ENCODE data around the gene PLEKHA1. TPM values are rescaled to one million over a fixed set of nuclear protein-coding genes. Genes with fewer than 3 reads are reported as not detected.

PLEKHA1 gene
- total and polyA plus RNA-seq, 2 experiments from 2014 or later = 25.8 to 36.6 TPM

DNA sequence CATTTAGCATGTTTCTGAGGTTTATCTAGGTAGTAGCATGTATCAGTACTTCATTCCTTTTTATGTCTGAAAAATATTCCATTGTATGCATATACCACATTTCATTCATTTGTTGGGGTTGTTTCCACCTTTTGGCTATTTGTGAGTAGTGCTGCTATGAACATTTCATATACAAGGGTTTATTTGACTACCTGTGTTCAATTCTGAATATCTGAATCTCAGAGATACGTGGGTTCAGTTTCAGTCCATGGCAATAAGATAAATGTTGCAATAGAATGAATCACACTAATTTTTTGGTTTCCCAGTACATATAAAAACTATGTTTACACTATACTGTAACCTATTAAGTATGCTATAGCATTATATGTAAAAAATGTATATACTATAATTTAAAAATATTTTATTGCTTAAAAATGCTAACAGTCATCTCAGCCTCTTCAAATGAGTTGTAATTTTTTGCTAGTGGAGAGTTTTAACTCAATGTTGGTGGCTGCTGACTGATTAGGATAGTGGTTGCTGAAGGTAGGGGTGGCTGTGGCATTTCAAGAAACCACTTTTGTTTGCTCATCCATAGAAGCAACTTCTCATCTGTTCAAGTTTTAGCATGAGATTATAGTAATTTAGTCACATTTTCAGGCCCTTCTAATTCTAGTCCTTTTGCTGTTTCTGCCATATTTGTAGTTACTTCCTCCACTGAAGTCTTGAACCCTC, 13.9 kb downstream of the PLEKHA1 start:
- Mint-ChIP-seq H3K4me1 (peaks cover 2% of the 10 kb centered on the region; the same call in 2 of the 3 replicates), H3K9me3 (no peaks in the 10 kb centered on the region)

GRCh38 chr10:122390271-122390670, 15.8 kb downstream of the PLEKHA1 start:
- DNase-seq (ENCODE audit: low spot score) = no peak
- Histone ChIP-seq H3F3A (replicated peaks; ENCODE audit: low read depth) (no peaks in the 10 kb centered on the region), H3K36me3 (ENCODE audit: insufficient read depth) (no peaks in the 10 kb centered on the region; the same call in 1 of the 2 replicates), H3K9me2 (ENCODE audit: insufficient read depth) (no peaks in the 10 kb centered on the region), H3K79me2 (replicated peaks; ENCODE audit: insufficient read depth) (peaks cover 72% of the 10 kb centered on the region), H3K4me3 (no peak overlapping the region), H3K4me1 (ENCODE audit: insufficient read depth) (no peaks in the 10 kb centered on the region), H3K27ac (ENCODE audit: low read depth) (no peak overlapping the region), H4K20me1 (replicated peaks; ENCODE audit: insufficient read depth) (no peaks in the 10 kb centered on the region), H3K27me3 (ENCODE audit: insufficient read depth) (no peaks in the 10 kb centered on the region), H2AFZ (no peak overlapping the region), H3K4me2 (no peak overlapping the region)
- Mint-ChIP-seq H3K36me3 (ENCODE audit: low read depth) (peaks cover 11% of the 10 kb centered on the region; the same call in 2 of the 3 replicates), H3K9me3 (no peaks in the 10 kb centered on the region), H3K4me3 (no peak overlapping the region), H3K27ac (no peak overlapping the region), H3K4me1 (peaks cover 2% of the 10 kb centered on the region; the same call in 2 of the 3 replicates), H3K27me3 (ENCODE audit: insufficient read depth, low read depth, poor library complexity) (no peaks in the 10 kb centered on the region)
- TF ChIP-seq JUNB (IDR thresholded peaks at IDR 0.05; ENCODE audit: unreplicated experiment) (no peak), ZNF462 (CRISPR knock-in tag; IDR thresholded peaks at IDR 0.05) (no peak), ZNF331 (CRISPR knock-in tag; IDR thresholded peaks at IDR 0.05; ENCODE audit: low read depth) (no peak)
- no peak for ATAC-seq

More for the DNA sequence above, 13.9 kb downstream of the PLEKHA1 start:
- H4K20me1 ChIP-seq (replicated peaks; ENCODE audit: insufficient read depth) = no peaks in the 10 kb centered on the region; the same call in 1 of the 2 replicates
- H3K4me1 ChIP-seq (ENCODE audit: insufficient read depth) = no peaks in the 10 kb centered on the region
- H3F3A ChIP-seq (replicated peaks; ENCODE audit: low read depth) = no peaks in the 10 kb centered on the region
- peaks cover 6% of the 10 kb centered on the region; the same call in 2 of the 3 replicates for H3K36me3 Mint-ChIP-seq (ENCODE audit: low read depth)
- no peak overlapping the region for H3K4me2 ChIP-seq
- H3K27ac ChIP-seq (ENCODE audit: low read depth) = no peak overlapping the region
- no peak overlapping the region for H2AFZ ChIP-seq
- H3K27me3 ChIP-seq (ENCODE audit: insufficient read depth) = no peaks in the 10 kb centered on the region
- H3K4me3 Mint-ChIP-seq = no peak overlapping the region
- DNase-seq (ENCODE audit: low spot score) (no peak), ATAC-seq (no peak)
- H3K36me3 ChIP-seq (ENCODE audit: insufficient read depth) = no peaks in the 10 kb centered on the region
- H3K27me3 Mint-ChIP-seq (ENCODE audit: insufficient read depth, low read depth, poor library complexity) = no peaks in the 10 kb centered on the region
- H3K9me2 ChIP-seq (ENCODE audit: insufficient read depth) = no peaks in the 10 kb centered on the region
- TF ChIP-seq EZH2phosphoT487 (IDR thresholded peaks at IDR 0.05; ENCODE audit: unreplicated experiment) = no peak
- TF ChIP-seq ZNF114 (CRISPR knock-in tag; IDR thresholded peaks at IDR 0.05) = no peak
- TF ChIP-seq, protein P1, sequence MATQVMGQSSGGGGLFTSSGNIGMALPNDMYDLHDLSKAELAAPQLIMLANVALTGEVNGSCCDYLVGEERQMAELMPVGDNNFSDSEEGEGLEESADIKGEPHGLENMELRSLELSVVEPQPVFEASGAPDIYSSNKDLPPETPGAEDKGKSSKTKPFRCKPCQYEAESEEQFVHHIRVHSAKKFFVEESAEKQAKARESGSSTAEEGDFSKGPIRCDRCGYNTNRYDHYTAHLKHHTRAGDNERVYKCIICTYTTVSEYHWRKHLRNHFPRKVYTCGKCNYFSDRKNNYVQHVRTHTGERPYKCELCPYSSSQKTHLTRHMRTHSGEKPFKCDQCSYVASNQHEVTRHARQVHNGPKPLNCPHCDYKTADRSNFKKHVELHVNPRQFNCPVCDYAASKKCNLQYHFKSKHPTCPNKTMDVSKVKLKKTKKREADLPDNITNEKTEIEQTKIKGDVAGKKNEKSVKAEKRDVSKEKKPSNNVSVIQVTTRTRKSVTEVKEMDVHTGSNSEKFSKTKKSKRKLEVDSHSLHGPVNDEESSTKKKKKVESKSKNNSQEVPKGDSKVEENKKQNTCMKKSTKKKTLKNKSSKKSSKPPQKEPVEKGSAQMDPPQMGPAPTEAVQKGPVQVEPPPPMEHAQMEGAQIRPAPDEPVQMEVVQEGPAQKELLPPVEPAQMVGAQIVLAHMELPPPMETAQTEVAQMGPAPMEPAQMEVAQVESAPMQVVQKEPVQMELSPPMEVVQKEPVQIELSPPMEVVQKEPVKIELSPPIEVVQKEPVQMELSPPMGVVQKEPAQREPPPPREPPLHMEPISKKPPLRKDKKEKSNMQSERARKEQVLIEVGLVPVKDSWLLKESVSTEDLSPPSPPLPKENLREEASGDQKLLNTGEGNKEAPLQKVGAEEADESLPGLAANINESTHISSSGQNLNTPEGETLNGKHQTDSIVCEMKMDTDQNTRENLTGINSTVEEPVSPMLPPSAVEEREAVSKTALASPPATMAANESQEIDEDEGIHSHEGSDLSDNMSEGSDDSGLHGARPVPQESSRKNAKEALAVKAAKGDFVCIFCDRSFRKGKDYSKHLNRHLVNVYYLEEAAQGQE (IDR thresholded peaks at IDR 0.05; ENCODE audit: unreplicated experiment) = no peak
- TF ChIP-seq POLR2AphosphoS5 (IDR thresholded peaks at IDR 0.05; ENCODE audit: low read depth) = no peak
- no peak for TF ChIP-seq STAT1 (IDR thresholded peaks at IDR 0.05; ENCODE audit: unreplicated experiment)
- no peak for TF ChIP-seq ZNF331 (CRISPR knock-in tag; IDR thresholded peaks at IDR 0.05; ENCODE audit: low read depth)
- no peak for TF ChIP-seq EZH2 (IDR thresholded peaks at IDR 0.05; ENCODE audit: low read depth, unreplicated experiment)
- no peak overlapping the region for H3K27ac Mint-ChIP-seq
- no peak overlapping the region for H3K4me3 ChIP-seq
- peaks cover 88% of the 10 kb centered on the region for H3K79me2 ChIP-seq (replicated peaks; ENCODE audit: insufficient read depth)
